Measurements from ENCODE around the gene PEAR1. TPM values are rescaled to one million over a fixed set of nuclear protein-coding genes. Genes with fewer than 3 reads are reported as not detected.

The PEAR1 gene
- polyA plus RNA-seq, 1 of the 3 experiments (the other 2 are of a cell fraction) = 1.2 TPM

- Histone ChIP-seq H4K20me1 (ENCODE audit: insufficient read depth) (no peaks in the 10 kb centered on the region), H3K27ac (ENCODE audit: low read depth in 2 of 2, low read length in 1 of 2) (no peak overlapping the region), H3K27me3 (ENCODE audit: insufficient read depth) (no peaks in the 10 kb centered on the region; the same call in 1 of the 2 replicates), H3K4me3 (ENCODE audit: low read depth in 2 of 2, low read length in 1 of 2) (no peak overlapping the region), H3K9ac (no peak overlapping the region), H3K4me1 (ENCODE audit: control insufficient read depth in 1 of 2, insufficient read depth in 2 of 2, low read depth in 1 of 2, low read length in 1 of 2) (peaks cover 0 to 36% of the 10 kb centered on the region in 2 experiments; a peak in 1 of 4 replicates), H3K79me2 (ENCODE audit: insufficient read depth) (no peaks in the 10 kb centered on the region), H3F3A (replicated peaks; ENCODE audit: insufficient read depth) (no peaks in the 10 kb centered on the region), H3K9me3 (no peaks in the 10 kb centered on the region), H3K4me2 (no peak overlapping the region), H3K9me2 (no peaks in the 10 kb centered on the region), H2AFZ (ENCODE audit: low read depth) (no peak overlapping the region), H3K36me3 (replicated peaks in 1 of 2; ENCODE audit: control insufficient read depth in 1 of 2, insufficient read depth in 2 of 2, low read length in 1 of 2) (no peaks in the 10 kb centered on the region)
- ChIA-PET POLR2A (interaction anchor here (1.3 kb wide), 1 partner anchor 80 kb away, joined by 3 read pairs; no protein-coding TSS in a partner anchor), CTCF (interaction anchor here (1.1 to 21.6 kb wide), 8 partner anchors 9 to 155 kb away, joined by 3 to 455 read pairs (median 6); partner anchors contain the start of genes INSRR and NTRK1)
- no peak for DNase-seq
- 61% methylated on average over 4 of the region's 10 CpGs for WGBS (ENCODE audit: low lambda C conversion rate)
- TF ChIP-seq RAD21 (IDR thresholded peaks at IDR 0.05; ENCODE audit: low read length) (no peak), RFX5 (IDR thresholded peaks at IDR 0.05; ENCODE audit: low read length) (no peak), JUND (IDR thresholded peaks at IDR 0.05) (no peak), TEAD4 (IDR thresholded peaks at IDR 0.05; ENCODE audit: borderline replicate concordance, insufficient read depth) (no peak), RCOR1 (IDR thresholded peaks at IDR 0.05; ENCODE audit: low read length) (no peak), PBX3 (IDR thresholded peaks at IDR 0.05) (no peak), REST (IDR thresholded peaks at IDR 0.05; ENCODE audit: low read depth, low read length) (no peak), ZBTB33 (IDR thresholded peaks at IDR 0.05; ENCODE audit: borderline replicate concordance, low read depth) (no peak), TAF1 (IDR thresholded peaks at IDR 0.05; ENCODE audit: borderline replicate concordance, low read depth, low read length) (no peak), TCF12 (IDR thresholded peaks at IDR 0.05) (no peak), POLR2AphosphoS5 (IDR thresholded peaks at IDR 0.05; ENCODE audit: low read depth, low read length) (no peak), SIN3A (IDR thresholded peaks at IDR 0.05; ENCODE audit: borderline replicate concordance, low read depth, low read length) (no peak)
- TF ChIP-seq, protein P1, sequence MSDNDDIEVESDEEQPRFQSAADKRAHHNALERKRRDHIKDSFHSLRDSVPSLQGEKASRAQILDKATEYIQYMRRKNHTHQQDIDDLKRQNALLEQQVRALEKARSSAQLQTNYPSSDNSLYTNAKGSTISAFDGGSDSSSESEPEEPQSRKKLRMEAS (IDR thresholded peaks at IDR 0.05; ENCODE audit: low read depth) = no peak
- TF ChIP-seq, protein P2, sequence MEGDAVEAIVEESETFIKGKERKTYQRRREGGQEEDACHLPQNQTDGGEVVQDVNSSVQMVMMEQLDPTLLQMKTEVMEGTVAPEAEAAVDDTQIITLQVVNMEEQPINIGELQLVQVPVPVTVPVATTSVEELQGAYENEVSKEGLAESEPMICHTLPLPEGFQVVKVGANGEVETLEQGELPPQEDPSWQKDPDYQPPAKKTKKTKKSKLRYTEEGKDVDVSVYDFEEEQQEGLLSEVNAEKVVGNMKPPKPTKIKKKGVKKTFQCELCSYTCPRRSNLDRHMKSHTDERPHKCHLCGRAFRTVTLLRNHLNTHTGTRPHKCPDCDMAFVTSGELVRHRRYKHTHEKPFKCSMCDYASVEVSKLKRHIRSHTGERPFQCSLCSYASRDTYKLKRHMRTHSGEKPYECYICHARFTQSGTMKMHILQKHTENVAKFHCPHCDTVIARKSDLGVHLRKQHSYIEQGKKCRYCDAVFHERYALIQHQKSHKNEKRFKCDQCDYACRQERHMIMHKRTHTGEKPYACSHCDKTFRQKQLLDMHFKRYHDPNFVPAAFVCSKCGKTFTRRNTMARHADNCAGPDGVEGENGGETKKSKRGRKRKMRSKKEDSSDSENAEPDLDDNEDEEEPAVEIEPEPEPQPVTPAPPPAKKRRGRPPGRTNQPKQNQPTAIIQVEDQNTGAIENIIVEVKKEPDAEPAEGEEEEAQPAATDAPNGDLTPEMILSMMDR (IDR thresholded peaks at IDR 0.05) = no peak
These were observed 12.4 kb upstream of the PEAR1 start for GRCh38 chr1:156881101-156881500.
